Calu3 (cell line): ENCODE results near the gene ITM2B. TPM values are rescaled to one million over a fixed set of nuclear protein-coding genes. Genes with fewer than 3 reads are reported as not detected.

Source experiments
- BruUV-seq: library from RNA; stranded (reverse); fragments of 400-500 nt; replicated peaks from 2 replicates; lab custom pipeline; 2021; lab: Mats Ljungman, UMichigan
- CTCF ChIA-PET: fragments of 300-600 bp; sonication (Branson Sonifier 250); formaldehyde crosslinking; loops from one replicate; lab custom pipeline; 2022; ENCODE audit warnings: antibody characterized with exemption; lab: Charles Lee
- DNase-seq: peaks from one replicate; pipeline ENCODE4 v3.0.0; 2022
- H3K27ac Mint-ChIP-seq: one replicate; pipeline ENCODE4 v1.8.0; 2022; ENCODE audit warnings: mixed read lengths; ENCODE audit not compliant: unreplicated experiment
- H3K27me3 Mint-ChIP-seq: one replicate; pipeline ENCODE4 v1.8.0; 2022; ENCODE audit warnings: mixed read lengths; ENCODE audit not compliant: unreplicated experiment
- H3K36me3 Mint-ChIP-seq: one replicate; pipeline ENCODE4 v1.8.0; 2022; ENCODE audit warnings: mild to moderate bottlenecking, moderate library complexity, mixed read lengths; ENCODE audit not compliant: insufficient read depth, unreplicated experiment
- H3K4me1 Mint-ChIP-seq: one replicate; pipeline ENCODE4 v1.8.0; 2022; ENCODE audit warnings: mild to moderate bottlenecking, low read depth, mixed read lengths; ENCODE audit not compliant: unreplicated experiment
- H3K4me3 Mint-ChIP-seq: one replicate; pipeline ENCODE4 v1.8.0; 2022; ENCODE audit warnings: mild to moderate bottlenecking, low read depth, moderate library complexity, mixed read lengths; ENCODE audit not compliant: unreplicated experiment
- H3K9me3 Mint-ChIP-seq: one replicate; pipeline ENCODE4 v1.8.0; 2022; ENCODE audit warnings: low read depth, mixed read lengths; ENCODE audit not compliant: unreplicated experiment
- CTCF ChIP-seq: fragments of 200-600 bp; IDR thresholded peaks from one replicate; pipeline ENCODE4 v1.8.0; 2022; ENCODE audit warnings: antibody characterized with exemption; ENCODE audit not compliant: unreplicated experiment
- intact Hi-C: fragments of 100-400 bp; cut with micrococcal nuclease; formaldehyde crosslinking; loops from one replicate; pipeline ENCODE4 v1.10.0; 2022; ENCODE audit not compliant: unreplicated experiment
- total RNA-seq: library from RNA; stranded (reverse); gene quantifications from 2 replicates; pipeline ENCODE4 v1.2.3, GENCODE V29; 2022

The ITM2B gene
- total RNA-seq, 1 experiment from 2014 or later, result 362 TPM

- H3K9me3 Mint-ChIP-seq, result no peaks in the 10 kb centered on the region
- no peak for TF ChIP-seq CTCF
- CTCF ChIA-PET, result no interaction called here
- no peak overlapping the region for H3K4me3 Mint-ChIP-seq
- BruUV-seq, result no TSS peak
- no peak for DNase-seq
- intact Hi-C loops, result no loop called here
- H3K27me3 Mint-ChIP-seq, result no peaks in the 10 kb centered on the region
- H3K36me3 Mint-ChIP-seq, result peaks cover 26% of the 10 kb centered on the region
- no peak overlapping the region for H3K27ac Mint-ChIP-seq
- peaks cover 9% of the 10 kb centered on the region for H3K4me1 Mint-ChIP-seq
Measured at GRCh38 chr13:48265217-48265815, 32.3 kb downstream of the ITM2B start.

- no peaks in the 10 kb centered on the region for H3K9me3 Mint-ChIP-seq
- peaks cover 9% of the 10 kb centered on the region for H3K4me1 Mint-ChIP-seq
- no peaks in the 10 kb centered on the region for H3K27me3 Mint-ChIP-seq
- CTCF ChIA-PET, result no interaction called here
- H3K4me3 Mint-ChIP-seq, result no peak overlapping the region
- H3K36me3 Mint-ChIP-seq, result peaks cover 18% of the 10 kb centered on the region
- intact Hi-C loops, result no loop called here
- BruUV-seq, result no TSS peak
- DNase-seq, result no peak
- no peak for TF ChIP-seq CTCF
- no peak overlapping the region for H3K27ac Mint-ChIP-seq
Measured at GRCh38 chr13:48266150-48266549, 33.1 kb downstream of the ITM2B start.

GRCh38 chr13:48266701-48267639, 34.0 kb downstream of the ITM2B start:
- H3K4me1 Mint-ChIP-seq, result peaks cover 9% of the 10 kb centered on the region
- intact Hi-C loops, result no loop called here
- CTCF ChIA-PET, result no interaction called here
- TF ChIP-seq CTCF, result no peak
- no peak overlapping the region for H3K27ac Mint-ChIP-seq
- H3K36me3 Mint-ChIP-seq, result peaks cover 12% of the 10 kb centered on the region
- no peak for DNase-seq
- no peaks in the 10 kb centered on the region for H3K9me3 Mint-ChIP-seq
- H3K4me3 Mint-ChIP-seq, result no peak overlapping the region
- BruUV-seq, result no TSS peak
- no peaks in the 10 kb centered on the region for H3K27me3 Mint-ChIP-seq

GRCh38 chr13:48268019-48268418, 35.0 kb downstream of the ITM2B start:
- Mint-ChIP-seq H3K4me3 (no peak overlapping the region), H3K9me3 (no peaks in the 10 kb centered on the region), H3K27me3 (no peaks in the 10 kb centered on the region), H3K4me1 (no peaks in the 10 kb centered on the region), H3K27ac (no peak overlapping the region), H3K36me3 (peaks cover 8% of the 10 kb centered on the region)
- TF ChIP-seq CTCF, result no peak
- BruUV-seq, result no TSS peak
- no peak for DNase-seq
- intact Hi-C loops, result no loop called here
- CTCF ChIA-PET, result no interaction called here
